T-helper 22 cell (primary cell): ENCODE data around the gene AKNA.
A peak's percentile ranks its signal among the peaks of the same experiment; 100 is the strongest.

Experiments
- DNase-seq: peaks from one replicate; pipeline ENCODE4 v3.0.0-alpha.2; 2020; ENCODE audit warnings: low read depth

AKNA gene

DNA sequence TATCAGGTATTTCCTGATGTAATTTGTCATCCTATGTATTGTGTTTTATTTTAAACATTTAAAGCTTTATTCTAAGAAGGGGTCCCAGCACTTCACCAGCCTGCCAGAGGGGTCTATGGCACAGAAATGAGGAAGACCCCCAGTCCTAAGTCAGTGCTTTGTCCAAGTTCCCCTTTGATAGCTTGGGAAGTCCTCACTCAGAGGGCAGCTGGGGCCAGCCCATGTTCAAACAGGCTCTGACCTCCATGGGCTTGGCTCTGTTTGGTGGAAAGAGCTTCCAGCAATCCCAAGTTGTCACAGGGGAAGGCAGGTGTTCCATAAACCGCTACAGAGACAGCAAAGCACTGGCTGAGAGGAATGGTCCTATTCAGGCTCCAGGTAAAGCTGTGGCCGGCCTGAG lies 26.6 kb upstream of the AKNA start:
- DNase-seq = no peak

- DNase-seq = no peak
These were observed 26.1 kb upstream of the AKNA start for GRCh38 chr9:114413861-114414301.

DNA sequence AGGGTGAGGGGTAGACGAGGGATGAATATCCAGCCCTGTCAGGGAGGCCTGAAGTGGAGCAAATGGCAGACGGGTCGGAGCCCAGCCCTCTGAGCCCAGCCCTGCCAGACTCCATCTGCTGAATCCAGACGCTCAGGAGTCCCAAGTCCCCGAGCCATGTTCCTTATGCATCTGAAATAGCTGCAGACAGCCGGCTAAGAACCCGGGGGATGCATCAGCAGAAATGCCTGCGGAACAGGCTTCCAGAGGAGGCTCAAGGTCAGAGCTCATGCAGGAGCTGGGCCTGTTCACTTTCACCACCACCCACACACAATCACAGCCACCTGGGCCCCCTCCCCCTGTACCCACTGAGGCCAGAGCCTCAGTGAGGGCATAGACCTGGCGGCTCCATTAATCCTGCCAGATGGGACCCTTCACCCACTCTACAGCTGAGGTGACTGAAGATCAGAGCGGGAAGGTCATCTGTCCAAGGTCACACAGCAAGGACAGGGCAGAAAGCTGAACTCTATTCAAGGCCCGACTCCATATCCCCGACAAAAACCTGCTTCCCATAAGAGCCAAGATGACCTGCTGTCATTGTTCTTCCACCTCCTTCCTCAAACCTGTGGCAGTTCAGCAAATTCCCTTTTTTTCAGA lies 24.4 kb upstream of the AKNA start:
- no peak for DNase-seq

- DNase-seq = no peak
These were observed 23.7 kb upstream of the AKNA start for GRCh38 chr9:114411452-114411851.

- no peak for DNase-seq
These were observed 23.1 kb upstream of the AKNA start for GRCh38 chr9:114410910-114411309.

- DNase-seq = no peak
These were observed 22.1 kb upstream of the AKNA start for GRCh38 chr9:114409842-114410241.

- no peak for DNase-seq
These were observed 21.5 kb upstream of the AKNA start for GRCh38 chr9:114409103-114409780.

DNA sequence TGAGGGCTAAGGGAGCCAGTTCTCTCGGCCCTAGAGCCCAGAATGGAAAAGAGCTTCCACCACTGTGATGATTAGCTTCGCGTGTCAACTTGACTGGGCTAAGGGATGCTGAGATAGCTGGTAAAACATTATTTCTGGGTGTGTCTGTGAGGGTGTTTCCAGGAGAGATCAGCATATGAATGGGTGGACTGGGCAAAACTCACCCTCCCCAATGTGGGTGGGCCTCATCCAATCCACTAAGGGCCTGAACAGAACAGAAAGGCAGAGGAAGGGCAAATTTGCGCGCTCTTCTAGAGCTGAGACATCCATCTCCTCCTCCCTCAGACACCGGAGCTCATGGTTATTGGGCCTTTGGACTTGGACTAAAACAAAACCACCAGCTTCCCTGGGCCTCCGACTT lies 20.9 kb upstream of the AKNA start:
- no peak for DNase-seq

DNA sequence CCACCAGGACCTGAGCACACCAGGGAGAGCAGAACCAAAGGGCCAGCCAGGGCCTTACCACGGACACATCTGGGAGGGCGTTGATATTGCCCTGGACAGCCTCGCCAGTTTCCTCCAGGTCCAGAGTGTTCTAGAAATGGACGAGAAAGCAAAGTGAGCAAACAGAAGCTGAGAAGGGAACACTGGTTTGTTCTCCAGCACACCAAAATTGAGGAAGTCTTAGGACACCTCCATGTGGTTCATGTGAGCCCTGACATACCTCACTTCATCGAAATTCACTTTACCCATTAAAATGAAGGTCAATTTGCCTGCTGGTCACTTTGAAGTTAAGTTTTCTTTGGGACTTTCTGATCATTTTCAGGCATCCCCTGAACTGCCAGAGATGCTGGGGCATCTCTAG lies 20.1 kb upstream of the AKNA start:
- DNase-seq = no peak

GRCh38 chr9:114406441-114406840 lies 18.7 kb upstream of the AKNA start:
- DNase-seq = no peak

GRCh38 chr9:114405294-114406034 lies 17.7 kb upstream of the AKNA start:
- peak; percentile 51 for DNase-seq

- DNase-seq = no peak
These were observed 16.7 kb upstream of the AKNA start for GRCh38 chr9:114404531-114404930.

DNA sequence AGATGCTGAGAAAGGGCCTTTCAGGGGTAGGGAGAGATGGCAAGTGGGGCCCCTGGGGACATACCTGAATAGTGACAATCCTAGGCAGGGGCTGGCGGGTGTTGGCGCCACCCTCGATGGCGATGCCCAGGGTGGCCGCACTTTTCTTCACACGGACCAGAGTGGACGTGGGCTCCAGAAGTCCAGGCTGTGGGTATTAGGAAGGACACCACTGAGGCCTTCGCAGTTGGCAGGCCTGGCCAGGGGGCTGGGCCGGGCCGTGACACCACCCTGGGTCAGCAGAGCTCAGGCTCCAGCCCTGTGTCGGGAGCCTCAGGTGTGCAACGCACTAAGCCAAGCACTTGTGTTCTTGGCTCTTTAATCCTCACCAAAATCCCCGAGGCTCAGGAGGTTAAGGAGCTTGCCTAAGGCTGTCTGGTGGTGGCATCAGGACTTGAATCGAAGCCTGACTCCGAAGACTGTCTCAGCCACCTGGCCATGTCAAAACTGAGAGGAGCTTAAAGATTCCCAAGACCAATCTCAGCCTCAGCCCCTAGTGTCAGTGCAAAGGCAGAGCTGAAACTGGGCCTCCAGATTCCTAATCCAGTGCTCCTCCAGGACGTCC lies 15.5 kb upstream of the AKNA start:
- DNase-seq = no peak

- DNase-seq = no peak
These were observed 13.6 kb upstream of the AKNA start for GRCh38 chr9:114401344-114401743.

DNA sequence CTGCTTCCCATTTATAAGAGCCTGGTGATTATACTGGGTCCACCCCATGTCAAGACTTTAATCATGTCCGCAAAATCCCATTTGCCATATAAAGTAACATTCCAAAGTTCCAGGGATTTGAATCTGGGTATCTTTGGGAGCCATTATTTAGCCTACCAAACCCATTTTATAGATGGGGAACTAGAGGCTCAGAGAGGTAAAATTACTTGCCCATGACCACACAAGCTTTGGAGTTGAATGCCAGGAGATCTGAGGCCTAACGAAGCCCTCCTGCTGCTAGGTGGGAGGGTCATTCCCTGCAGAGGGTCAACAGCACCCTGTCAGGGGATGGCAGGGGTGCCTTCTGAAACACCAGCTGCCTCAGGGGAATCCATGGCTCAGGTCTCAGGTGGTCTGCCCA lies 13.0 kb upstream of the AKNA start:
- no peak for DNase-seq

DNA sequence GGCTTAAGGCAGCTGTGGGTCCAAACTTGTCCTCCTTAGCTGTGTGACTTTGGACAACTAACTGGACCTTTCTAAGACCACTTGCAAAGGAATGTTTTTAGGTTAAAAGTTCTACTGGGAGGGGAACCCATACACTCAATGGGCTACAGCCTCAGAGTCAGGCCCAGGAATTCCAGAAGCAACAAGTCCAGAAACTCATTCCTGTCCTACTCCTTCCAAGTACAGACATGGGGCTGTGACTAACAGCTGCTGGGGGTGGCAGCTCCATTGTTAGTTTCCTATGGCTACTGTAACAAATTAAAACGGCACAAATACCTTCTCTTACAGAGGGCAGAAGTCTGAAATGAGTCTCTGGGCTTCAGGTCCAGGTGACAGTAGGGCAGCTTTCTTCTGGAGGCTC lies 12.4 kb upstream of the AKNA start:
- DNase-seq = no peak

DNA sequence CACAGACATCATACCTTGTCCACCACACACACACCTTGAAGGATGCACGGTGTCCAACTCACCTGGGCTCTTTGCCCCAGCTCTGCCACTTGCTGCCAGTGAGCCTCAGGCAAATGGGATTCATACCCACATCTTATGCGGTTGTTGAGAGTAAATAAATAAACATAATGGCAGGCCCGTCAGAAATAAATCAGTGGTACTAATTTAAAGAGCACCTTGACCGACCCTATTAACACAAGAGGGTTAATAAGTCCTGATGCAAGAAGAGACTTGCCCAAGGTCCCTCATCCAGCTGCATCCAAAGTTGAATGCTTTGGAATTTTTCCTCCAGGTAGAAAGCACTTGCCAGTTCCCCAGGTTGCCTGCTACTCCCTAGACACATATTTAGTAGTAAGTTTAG lies 11.6 kb upstream of the AKNA start:
- no peak for DNase-seq

DNA sequence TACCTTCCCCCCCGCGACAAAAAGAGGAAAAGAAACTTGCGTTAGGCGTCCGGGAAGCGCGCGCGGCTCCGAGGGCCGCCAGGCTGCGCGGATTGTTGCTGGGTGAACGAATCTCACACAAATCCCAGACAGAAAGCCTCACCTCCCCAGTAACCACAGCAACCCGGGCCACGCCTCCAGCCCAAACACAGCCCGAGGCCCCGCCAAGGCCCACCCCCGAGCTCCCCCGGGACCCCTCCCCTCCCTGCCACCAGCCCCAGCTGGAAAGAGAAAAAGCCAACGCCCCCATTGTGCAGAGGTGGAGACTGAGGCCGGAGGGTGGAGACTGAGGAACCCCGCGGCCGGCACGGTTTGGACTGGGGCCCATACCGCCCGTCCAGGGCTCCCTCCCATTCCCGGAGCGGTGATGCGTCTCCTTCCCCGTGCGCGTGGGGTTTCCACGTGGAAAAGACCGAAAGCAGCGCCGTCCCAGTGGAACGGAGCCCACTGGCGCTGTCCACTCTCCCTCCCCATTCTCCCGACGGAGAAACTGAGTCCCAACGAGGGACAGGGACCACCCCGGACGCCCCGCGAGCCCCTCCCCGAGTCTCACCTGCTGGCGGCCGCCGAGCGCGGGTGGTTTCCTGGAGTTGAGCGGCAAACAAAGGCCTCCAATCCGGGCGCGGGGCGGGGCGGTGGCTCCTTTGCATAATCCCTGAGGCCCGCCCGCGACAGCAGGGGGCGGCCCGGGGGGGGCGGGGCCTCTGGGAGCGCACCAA lies 10.2 kb upstream of the AKNA start:
- DNase-seq = peak; percentile 90

DNA sequence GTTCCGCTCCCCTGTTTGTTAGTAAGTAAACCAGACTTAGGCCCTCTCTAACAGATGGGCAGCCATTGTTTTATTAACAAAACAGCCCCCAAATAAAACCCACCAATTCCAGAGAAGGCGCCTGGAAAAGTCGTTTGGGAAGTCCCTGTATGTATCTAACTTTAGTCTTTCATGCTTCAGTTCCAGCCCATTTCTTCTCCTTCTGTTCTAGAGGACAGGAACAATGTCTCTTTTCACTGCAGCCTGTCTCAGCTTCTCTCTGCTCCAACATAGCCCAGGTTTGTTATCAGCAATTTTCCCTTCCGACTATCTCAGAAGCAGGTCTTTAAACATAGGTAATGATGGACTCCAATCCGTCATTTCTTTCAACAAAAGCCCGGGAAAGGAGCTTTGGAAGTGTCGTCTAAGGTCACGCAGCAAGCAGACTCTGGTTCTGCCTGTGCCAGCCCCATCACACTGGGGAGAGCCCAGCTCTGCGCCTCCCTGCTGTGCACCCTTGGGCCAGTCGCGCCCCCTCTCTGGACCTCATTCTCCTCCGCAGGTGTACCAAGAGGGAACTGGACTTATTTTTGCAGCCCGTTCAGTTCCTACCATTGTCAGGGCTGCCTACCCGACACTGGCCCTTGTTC lies 9.6 kb upstream of the AKNA start:
- no peak for DNase-seq

- DNase-seq = no peak
These were observed 8.9 kb upstream of the AKNA start for GRCh38 chr9:114396558-114397218.

- DNase-seq = no peak
These were observed 8.0 kb upstream of the AKNA start for GRCh38 chr9:114395768-114396167.
